K562 (cell line): ENCODE measurements around the gene LRGUK. TPM values are rescaled to one million over a fixed set of nuclear protein-coding genes. Genes with fewer than 3 reads are reported as not detected.
A peak's percentile ranks its signal among the peaks of the same experiment; 100 is the strongest.

ENCODE experiments used
- ARID2 ChIP-seq: fragments of 450-650 bp; IDR thresholded peaks from 2 replicates; pipeline ENCODE4 v1.6.1; 2017; ENCODE audit warnings: antibody characterized with exemption, mild to moderate bottlenecking
- ARID3B ChIP-seq: fragments of 250-450 bp; sonication (Bioruptor Pico); IDR thresholded peaks from 2 replicates; pipeline ENCODE4 v1.4.0; 2020; ENCODE audit warnings: borderline replicate concordance
- BRCA1 ChIP-seq, 2 experiments: fragments of 450-650 bp in 1 of 2; sonication (generic) in 1 of 2; formaldehyde crosslinking in 1 of 2; IDR thresholded peaks; 2 replicates each; pipeline versions ENCODE4 v1.5.0 to v1.6.1; 2017 to 2020; ENCODE audit warnings: mild to moderate bottlenecking in 1 of 2, missing genetic modification reagents in 1 of 2
- COPS2 ChIP-seq: fragments of 450-650 bp; conservative IDR thresholded peaks from 2 replicates; pipeline ENCODE4 v1.6.1; 2016; ENCODE audit warnings: mild to moderate bottlenecking, moderate library complexity
- DNMT1 ChIP-seq: fragments of 450-650 bp; IDR thresholded peaks from 2 replicates; pipeline ENCODE4 v1.6.1; 2016; ENCODE audit warnings: antibody characterized with exemption, mild to moderate bottlenecking
- FOXA1 ChIP-seq: fragments of 450-650 bp; IDR thresholded peaks from 2 replicates; pipeline ENCODE4 v1.6.1; 2016; ENCODE audit warnings: mild to moderate bottlenecking, borderline replicate concordance
- GATA2 ChIP-seq: sonication (generic); formaldehyde crosslinking; IDR thresholded peaks from 2 replicates; pipeline ENCODE4 v1.4.0; 2020; ENCODE audit warnings: mild to moderate bottlenecking, missing genetic modification reagents
- PTBP1 ChIP-seq: fragments of 200-400 bp; formaldehyde crosslinking; IDR thresholded peaks from 2 replicates; pipeline ENCODE4 v1.6.1; 2017; ENCODE audit warnings: low read depth, low read length
- REST ChIP-seq, 2 experiments: fragments of 450-650 bp; formaldehyde crosslinking in 1 of 2; IDR thresholded peaks; 2 replicates each; pipeline versions ENCODE4 v1.4.0 to v1.6.1; 2014 to 2020; ENCODE audit warnings: mild to moderate bottlenecking in 2 of 2, borderline replicate concordance in 1 of 2, low read depth in 1 of 2
- SIX5 ChIP-seq, 2 experiments: IDR thresholded peaks; 2 replicates each; pipeline ENCODE4 v1.6.1; 2011; ENCODE audit warnings: low read length in 2 of 2, borderline replicate concordance in 1 of 2, low read depth in 1 of 2, mild to moderate bottlenecking in 1 of 2, moderate library complexity in 1 of 2; ENCODE audit not compliant: insufficient read depth in 1 of 2
- ZFP36 ChIP-seq: fragments of 150-350 bp; IDR thresholded peaks from 2 replicates; pipeline ENCODE4 v1.6.1; 2018; ENCODE audit warnings: low read length, low read depth; ENCODE audit not compliant: partially characterized antibody
- ZNF121 ChIP-seq: sonication (generic); formaldehyde crosslinking; conservative IDR thresholded peaks from 2 replicates; pipeline ENCODE4 v1.8.0; 2022; ENCODE audit warnings: missing genetic modification reagents
- ZNF184 ChIP-seq: sonication (generic); formaldehyde crosslinking; IDR thresholded peaks from 2 replicates; pipeline ENCODE4 v1.5.0; 2020; ENCODE audit warnings: missing genetic modification reagents
- ZNF780A ChIP-seq: fragments of 250-450 bp; sonication (Bioruptor Pico); IDR thresholded peaks from 2 replicates; pipeline ENCODE4 v1.5.0; 2021; ENCODE audit warnings: mild to moderate bottlenecking
- ZNF79 ChIP-seq: fragments of 250-450 bp; sonication (Bioruptor Pico); IDR thresholded peaks from 2 replicates; pipeline ENCODE4 v1.4.0; 2020; ENCODE audit warnings: low read depth, mild to moderate bottlenecking, moderate library complexity
- polyA plus RNA-seq, 8 experiments: library from polyadenylated mRNA; depleted of rRNA in 4 of 8; stranded (reverse) in 5 of 8; unstranded in 3 of 8; fragments of >200 nt; fragmentation: Nextera tagmentation in 2 of 8; fragmentation: Illumina TruSeq in 1 of 8; extraction: Ambion mirVana in 2 of 8; extraction: Trizol in 1 of 8; gene quantifications; 2 replicates each; pipeline versions ENCODE4 v1.2.1 to v1.2.3, GENCODE V29; 2011 to 2014; ENCODE audit warnings: inconsistent platforms in 1 of 8, missing spikeins in 1 of 8
- total RNA-seq, 7 experiments: library from RNA; depleted of rRNA in 6 of 7; stranded (reverse); fragments of >200 nt in 6 of 7; fragmentation: Illumina TruSeq in 2 of 7; extraction: Trizol in 2 of 7; gene quantifications; 2 replicates each; pipeline versions ENCODE4 v1.2.1 to v1.2.3, GENCODE V29; 2011 to 2021; ENCODE audit warnings: low replicate concordance in 1 of 7
- TF ChIP-seq, protein P1 (sequence below): fragments of 150-350 bp; conservative IDR thresholded peaks from 2 replicates; pipeline ENCODE4 v1.6.1; 2014; ENCODE audit warnings: low read length

The LRGUK gene
- total and polyA plus RNA-seq, 9 of the 15 experiments (the other 6 are each of a cell fraction or from before 2014, with no cell fraction given), result 0.04 to 0.33 (median 0.18) TPM

DNA sequence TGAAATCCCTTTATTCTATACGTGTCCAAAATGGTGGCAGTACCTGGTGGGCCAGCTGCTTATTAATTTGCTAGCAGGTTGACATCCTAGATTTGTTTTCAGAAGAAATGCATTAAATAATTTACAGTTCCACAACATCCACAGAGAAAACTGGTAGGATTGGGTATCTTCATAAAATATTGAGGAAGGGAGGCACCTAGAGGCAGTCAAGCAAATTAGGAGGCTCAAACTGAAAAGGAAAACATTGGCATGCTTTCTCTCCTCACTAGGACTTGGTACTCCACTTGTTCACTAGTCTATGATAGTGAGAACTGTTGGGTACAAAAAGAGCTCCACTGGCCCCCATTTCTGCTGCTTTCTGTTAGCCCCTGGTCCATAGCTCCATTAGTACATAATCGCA lies 18.3 kb upstream of the LRGUK start (continued):
- peak; percentile 44; the same call in 1 of the 2 replicates for TF ChIP-seq REST (IDR thresholded peaks at IDR 0.05; ENCODE audit: borderline replicate concordance)
- no peak for TF ChIP-seq REST (CRISPR knock-in tag; IDR thresholded peaks at IDR 0.05; ENCODE audit: low read depth)
- no peak for TF ChIP-seq COPS2
- no peak for TF ChIP-seq ARID3B (CRISPR knock-in tag)
- no peak for TF ChIP-seq GATA2 (CRISPR knock-in tag)
- TF ChIP-seq ZNF780A, result no peak
- TF ChIP-seq ZFP36, result no peak
- TF ChIP-seq ARID2, result no peak
- TF ChIP-seq, protein P1, sequence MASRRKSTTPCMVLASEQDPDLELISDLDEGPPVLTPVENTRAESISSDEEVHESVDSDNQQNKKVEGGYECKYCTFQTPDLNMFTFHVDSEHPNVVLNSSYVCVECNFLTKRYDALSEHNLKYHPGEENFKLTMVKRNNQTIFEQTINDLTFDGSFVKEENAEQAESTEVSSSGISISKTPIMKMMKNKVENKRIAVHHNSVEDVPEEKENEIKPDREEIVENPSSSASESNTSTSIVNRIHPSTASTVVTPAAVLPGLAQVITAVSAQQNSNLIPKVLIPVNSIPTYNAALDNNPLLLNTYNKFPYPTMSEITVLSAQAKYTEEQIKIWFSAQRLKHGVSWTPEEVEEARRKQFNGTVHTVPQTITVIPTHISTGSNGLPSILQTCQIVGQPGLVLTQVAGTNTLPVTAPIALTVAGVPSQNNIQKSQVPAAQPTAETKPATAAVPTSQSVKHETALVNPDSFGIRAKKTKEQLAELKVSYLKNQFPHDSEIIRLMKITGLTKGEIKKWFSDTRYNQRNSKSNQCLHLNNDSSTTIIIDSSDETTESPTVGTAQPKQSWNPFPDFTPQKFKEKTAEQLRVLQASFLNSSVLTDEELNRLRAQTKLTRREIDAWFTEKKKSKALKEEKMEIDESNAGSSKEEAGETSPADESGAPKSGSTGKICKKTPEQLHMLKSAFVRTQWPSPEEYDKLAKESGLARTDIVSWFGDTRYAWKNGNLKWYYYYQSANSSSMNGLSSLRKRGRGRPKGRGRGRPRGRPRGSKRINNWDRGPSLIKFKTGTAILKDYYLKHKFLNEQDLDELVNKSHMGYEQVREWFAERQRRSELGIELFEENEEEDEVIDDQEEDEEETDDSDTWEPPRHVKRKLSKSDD, result 0 out of 2 replicates have a peak, but pooled peaks have one; percentile 48
- TF ChIP-seq ZNF184 (CRISPR knock-in tag), result no peak
- no peak for TF ChIP-seq FOXA1
- no peak for TF ChIP-seq BRCA1 (IDR thresholded peaks at IDR 0.05)
- TF ChIP-seq BRCA1 (CRISPR knock-in tag; IDR thresholded peaks at IDR 0.05), result no peak
- no peak for TF ChIP-seq SIX5 (IDR thresholded peaks at IDR 0.05; ENCODE audit: borderline replicate concordance in 1 of 2, insufficient read depth in 1 of 2, low read depth in 1 of 2, low read length in 2 of 2)
- TF ChIP-seq ZNF79 (CRISPR knock-in tag), result no peak
- TF ChIP-seq DNMT1, result no peak
- no peak for TF ChIP-seq PTBP1
- TF ChIP-seq ZNF121 (CRISPR knock-in tag), result no peak
